Glutamatergic neuron (in vitro differentiated cells): ENCODE data around the gene KDM3B. TPM values are rescaled to one million over a fixed set of nuclear protein-coding genes. Genes with fewer than 3 reads are reported as not detected.
A peak's percentile ranks its signal among the peaks of the same experiment; 100 is the strongest.

Experiments used
- DNase-seq: peaks from one replicate; pipeline ENCODE4 v3.0.0; 2022
- H3K27ac Mint-ChIP-seq: one replicate; pipeline ENCODE4 v1.8.0; 2020; ENCODE audit warnings: mild to moderate bottlenecking, mixed read lengths, inconsistent platforms; ENCODE audit not compliant: unreplicated experiment
- H3K27me3 Mint-ChIP-seq: one replicate; pipeline ENCODE4 v1.8.0; 2020; ENCODE audit warnings: mild to moderate bottlenecking, moderate library complexity, mixed read lengths, inconsistent platforms; ENCODE audit not compliant: unreplicated experiment
- H3K36me3 Mint-ChIP-seq: one replicate; pipeline ENCODE4 v1.8.0; 2020; ENCODE audit warnings: mild to moderate bottlenecking, mixed read lengths, inconsistent platforms; ENCODE audit not compliant: unreplicated experiment
- H3K4me1 Mint-ChIP-seq: one replicate; pipeline ENCODE4 v1.8.0; 2020; ENCODE audit warnings: mild to moderate bottlenecking, low read depth, mixed read lengths, inconsistent platforms; ENCODE audit not compliant: unreplicated experiment
- H3K4me3 Mint-ChIP-seq: one replicate; pipeline ENCODE4 v1.8.0; 2020; ENCODE audit warnings: mild to moderate bottlenecking, mixed read lengths, inconsistent platforms; ENCODE audit not compliant: unreplicated experiment
- H3K9me3 Mint-ChIP-seq: one replicate; pipeline ENCODE4 v1.8.0; 2020; ENCODE audit warnings: mild to moderate bottlenecking, moderate library complexity, mixed read lengths, inconsistent platforms; ENCODE audit not compliant: unreplicated experiment
- total RNA-seq: library from RNA; stranded (reverse); fragmentation: NEBNext Ultra II Directional; extraction: Animal tissue kit (Norgen Biotek cat#: 25700); gene quantifications from one replicate; pipeline ENCODE4 v1.2.1, GENCODE V29; 2021; ENCODE audit not compliant: unreplicated experiment
- TF ChIP-seq, protein P1 (sequence below): fragments of 200-600 bp; sonication (generic); IDR thresholded peaks from one replicate; pipeline ENCODE4 v1.5.0; 2021; ENCODE audit not compliant: partially characterized antibody, unreplicated experiment

Gene KDM3B
- total RNA-seq, 1 donor from 2014 or later, result 98.5 TPM

DNA sequence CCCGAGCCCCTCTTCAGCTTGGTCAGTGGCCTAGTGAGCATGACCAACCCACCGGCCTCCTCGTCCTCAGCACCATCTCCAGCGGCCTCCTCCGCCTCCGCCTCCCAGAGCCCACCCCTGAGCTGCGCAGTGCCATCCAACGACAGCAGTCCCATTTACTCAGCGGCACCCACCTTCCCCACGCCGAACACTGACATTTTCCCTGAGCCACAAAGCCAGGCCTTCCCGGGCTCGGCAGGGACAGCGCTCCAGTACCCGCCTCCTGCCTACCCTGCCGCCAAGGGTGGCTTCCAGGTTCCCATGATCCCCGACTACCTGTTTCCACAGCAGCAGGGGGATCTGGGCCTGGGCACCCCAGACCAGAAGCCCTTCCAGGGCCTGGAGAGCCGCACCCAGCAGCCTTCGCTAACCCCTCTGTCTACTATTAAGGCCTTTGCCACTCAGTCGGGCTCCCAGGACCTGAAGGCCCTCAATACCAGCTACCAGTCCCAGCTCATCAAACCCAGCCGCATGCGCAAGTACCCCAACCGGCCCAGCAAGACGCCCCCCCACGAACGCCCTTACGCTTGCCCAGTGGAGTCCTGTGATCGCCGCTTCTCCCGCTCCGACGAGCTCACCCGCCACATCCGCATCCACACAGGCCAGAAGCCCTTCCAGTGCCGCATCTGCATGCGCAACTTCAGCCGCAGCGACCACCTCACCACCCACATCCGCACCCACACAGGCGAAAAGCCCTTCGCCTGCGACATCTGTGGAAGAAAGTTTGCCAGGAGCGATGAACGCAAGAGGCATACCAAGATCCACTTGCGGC is 114.6 kb downstream of the KDM3B start:
- peaks cover 5% of the 10 kb centered on the region for H3K36me3 Mint-ChIP-seq
- peaks cover 5% of the 10 kb centered on the region for H3K9me3 Mint-ChIP-seq
- peak overlapping the region; percentile 79 for H3K4me3 Mint-ChIP-seq
- H3K27me3 Mint-ChIP-seq, result peaks cover 15% of the 10 kb centered on the region
- no peaks in the 10 kb centered on the region for H3K4me1 Mint-ChIP-seq
- no peak for DNase-seq
- H3K27ac Mint-ChIP-seq, result peak overlapping the region; percentile 11
- TF ChIP-seq, protein P1, sequence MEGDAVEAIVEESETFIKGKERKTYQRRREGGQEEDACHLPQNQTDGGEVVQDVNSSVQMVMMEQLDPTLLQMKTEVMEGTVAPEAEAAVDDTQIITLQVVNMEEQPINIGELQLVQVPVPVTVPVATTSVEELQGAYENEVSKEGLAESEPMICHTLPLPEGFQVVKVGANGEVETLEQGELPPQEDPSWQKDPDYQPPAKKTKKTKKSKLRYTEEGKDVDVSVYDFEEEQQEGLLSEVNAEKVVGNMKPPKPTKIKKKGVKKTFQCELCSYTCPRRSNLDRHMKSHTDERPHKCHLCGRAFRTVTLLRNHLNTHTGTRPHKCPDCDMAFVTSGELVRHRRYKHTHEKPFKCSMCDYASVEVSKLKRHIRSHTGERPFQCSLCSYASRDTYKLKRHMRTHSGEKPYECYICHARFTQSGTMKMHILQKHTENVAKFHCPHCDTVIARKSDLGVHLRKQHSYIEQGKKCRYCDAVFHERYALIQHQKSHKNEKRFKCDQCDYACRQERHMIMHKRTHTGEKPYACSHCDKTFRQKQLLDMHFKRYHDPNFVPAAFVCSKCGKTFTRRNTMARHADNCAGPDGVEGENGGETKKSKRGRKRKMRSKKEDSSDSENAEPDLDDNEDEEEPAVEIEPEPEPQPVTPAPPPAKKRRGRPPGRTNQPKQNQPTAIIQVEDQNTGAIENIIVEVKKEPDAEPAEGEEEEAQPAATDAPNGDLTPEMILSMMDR, result no peak

DNA sequence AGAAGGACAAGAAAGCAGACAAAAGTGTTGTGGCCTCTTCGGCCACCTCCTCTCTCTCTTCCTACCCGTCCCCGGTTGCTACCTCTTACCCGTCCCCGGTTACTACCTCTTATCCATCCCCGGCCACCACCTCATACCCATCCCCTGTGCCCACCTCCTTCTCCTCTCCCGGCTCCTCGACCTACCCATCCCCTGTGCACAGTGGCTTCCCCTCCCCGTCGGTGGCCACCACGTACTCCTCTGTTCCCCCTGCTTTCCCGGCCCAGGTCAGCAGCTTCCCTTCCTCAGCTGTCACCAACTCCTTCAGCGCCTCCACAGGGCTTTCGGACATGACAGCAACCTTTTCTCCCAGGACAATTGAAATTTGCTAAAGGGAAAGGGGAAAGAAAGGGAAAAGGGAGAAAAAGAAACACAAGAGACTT is 115.2 kb downstream of the KDM3B start:
- TF ChIP-seq, protein P1, result no peak
- Mint-ChIP-seq H3K27ac (peak overlapping the region; percentile 11), H3K9me3 (peaks cover 5% of the 10 kb centered on the region), H3K4me1 (no peaks in the 10 kb centered on the region), H3K4me3 (peak overlapping the region; percentile 18), H3K36me3 (peaks cover 5% of the 10 kb centered on the region), H3K27me3 (peaks cover 15% of the 10 kb centered on the region)
- DNase-seq, result no peak

DNA sequence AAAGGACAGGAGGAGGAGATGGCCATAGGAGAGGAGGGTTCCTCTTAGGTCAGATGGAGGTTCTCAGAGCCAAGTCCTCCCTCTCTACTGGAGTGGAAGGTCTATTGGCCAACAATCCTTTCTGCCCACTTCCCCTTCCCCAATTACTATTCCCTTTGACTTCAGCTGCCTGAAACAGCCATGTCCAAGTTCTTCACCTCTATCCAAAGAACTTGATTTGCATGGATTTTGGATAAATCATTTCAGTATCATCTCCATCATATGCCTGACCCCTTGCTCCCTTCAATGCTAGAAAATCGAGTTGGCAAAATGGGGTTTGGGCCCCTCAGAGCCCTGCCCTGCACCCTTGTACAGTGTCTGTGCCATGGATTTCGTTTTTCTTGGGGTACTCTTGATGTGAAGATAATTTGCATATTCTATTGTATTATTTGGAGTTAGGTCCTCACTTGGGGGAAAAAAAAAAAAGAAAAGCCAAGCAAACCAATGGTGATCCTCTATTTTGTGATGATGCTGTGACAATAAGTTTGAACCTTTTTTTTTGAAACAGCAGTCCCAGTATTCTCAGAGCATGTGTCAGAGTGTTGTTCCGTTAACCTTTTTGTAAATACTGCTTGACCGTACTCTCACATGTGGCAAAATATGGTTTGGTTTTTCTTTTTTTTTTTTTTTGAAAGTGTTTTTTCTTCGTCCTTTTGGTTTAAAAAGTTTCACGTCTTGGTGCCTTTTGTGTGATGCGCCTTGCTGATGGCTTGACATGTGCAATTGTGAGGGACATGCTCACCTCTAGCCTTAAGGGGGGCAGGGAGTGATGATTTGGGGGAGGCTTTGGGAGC is 115.9 kb downstream of the KDM3B start:
- H3K9me3 Mint-ChIP-seq, result peaks cover 5% of the 10 kb centered on the region
- H3K4me3 Mint-ChIP-seq, result peak overlapping the region; percentile 18
- peaks cover 5% of the 10 kb centered on the region for H3K36me3 Mint-ChIP-seq
- H3K4me1 Mint-ChIP-seq, result no peaks in the 10 kb centered on the region
- TF ChIP-seq, protein P1, result no peak
- no peak for DNase-seq
- peaks cover 15% of the 10 kb centered on the region for H3K27me3 Mint-ChIP-seq
- no peak overlapping the region for H3K27ac Mint-ChIP-seq

DNA sequence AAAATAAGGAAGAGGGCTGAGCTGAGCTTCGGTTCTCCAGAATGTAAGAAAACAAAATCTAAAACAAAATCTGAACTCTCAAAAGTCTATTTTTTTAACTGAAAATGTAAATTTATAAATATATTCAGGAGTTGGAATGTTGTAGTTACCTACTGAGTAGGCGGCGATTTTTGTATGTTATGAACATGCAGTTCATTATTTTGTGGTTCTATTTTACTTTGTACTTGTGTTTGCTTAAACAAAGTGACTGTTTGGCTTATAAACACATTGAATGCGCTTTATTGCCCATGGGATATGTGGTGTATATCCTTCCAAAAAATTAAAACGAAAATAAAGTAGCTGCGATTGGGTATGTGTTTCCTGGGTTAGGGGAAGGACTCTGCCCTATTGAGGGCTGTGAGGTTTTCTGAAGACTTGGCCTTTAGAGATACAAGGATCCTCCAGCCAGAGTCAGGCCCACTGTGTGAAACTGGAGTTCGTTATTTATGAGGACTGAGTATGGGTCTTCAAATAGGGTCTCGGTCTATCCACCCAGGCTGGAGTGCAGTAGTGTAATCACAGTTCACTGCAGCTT is 116.6 kb downstream of the KDM3B start:
- DNase-seq, result no peak
- Mint-ChIP-seq H3K27me3 (peaks cover 15% of the 10 kb centered on the region), H3K9me3 (peaks cover 5% of the 10 kb centered on the region), H3K4me1 (no peaks in the 10 kb centered on the region), H3K27ac (no peak overlapping the region), H3K36me3 (peaks cover 5% of the 10 kb centered on the region), H3K4me3 (no peak overlapping the region)
- TF ChIP-seq, protein P1, result no peak
